Activated naive CD4-positive, alpha-beta T cell treated with anti-CD3 and anti-CD28 coated beads, Interleukin-2, amount 10 ng/mL, durations not matched to agents 7 days and 5 days (primary cell): Measurements from ENCODE around the gene RAB35.

ENCODE experiments used
- CTCF ChIA-PET: fragments of 350-600 bp; sonication (Branson Sonifier 250); formaldehyde crosslinking; loops from one replicate; lab custom pipeline; 2021; ENCODE audit warnings: antibody characterized with exemption; lab: Charles Lee
- DNase-seq: peaks from one replicate; pipeline ENCODE4 v3.0.0-alpha.2; 2020
- H3K27ac Mint-ChIP-seq: one replicate; pipeline ENCODE4 v1.8.0; 2021; ENCODE audit warnings: mild to moderate bottlenecking, moderate library complexity, mixed read lengths
- H3K27me3 Mint-ChIP-seq: one replicate; pipeline ENCODE4 v1.8.0; 2021; ENCODE audit warnings: mild to moderate bottlenecking, mixed read lengths
- H3K36me3 Mint-ChIP-seq: one replicate; pipeline ENCODE4 v1.8.0; 2021; ENCODE audit warnings: mixed read lengths
- H3K4me1 Mint-ChIP-seq: one replicate; pipeline ENCODE4 v1.8.0; 2021; ENCODE audit warnings: mixed read lengths
- H3K4me3 Mint-ChIP-seq: one replicate; pipeline ENCODE4 v1.8.0; 2021; ENCODE audit warnings: mild to moderate bottlenecking, moderate library complexity, mixed read lengths
- H3K9me3 Mint-ChIP-seq: one replicate; pipeline ENCODE4 v1.8.0; 2021; ENCODE audit warnings: mixed read lengths

RAB35 gene

DNA sequence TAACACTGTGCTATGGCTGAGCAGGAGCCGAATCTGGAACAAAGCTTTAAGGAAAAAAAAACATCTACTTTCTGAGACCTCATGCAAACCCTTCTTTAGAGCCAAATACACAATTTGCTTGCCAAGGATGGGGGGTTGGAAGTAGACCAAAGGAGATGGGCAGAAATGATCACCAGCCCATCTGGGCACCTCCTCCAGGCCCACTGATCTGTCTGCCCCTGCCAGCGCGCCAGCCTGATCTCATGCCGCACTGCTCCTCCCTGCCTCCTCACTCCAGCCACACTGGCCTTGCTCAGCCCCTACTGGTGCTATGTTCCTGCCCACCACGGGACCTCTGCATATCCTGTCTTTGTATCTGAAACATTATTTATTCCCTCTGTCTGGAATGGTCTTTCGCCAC is 24.8 kb upstream of the RAB35 start:
- Mint-ChIP-seq H3K9me3 (no peaks in the 10 kb centered on the region), H3K27ac (no peak overlapping the region), H3K4me3 (no peak overlapping the region), H3K36me3 (peaks cover 51% of the 10 kb centered on the region), H3K4me1 (no peaks in the 10 kb centered on the region), H3K27me3 (no peaks in the 10 kb centered on the region)
- CTCF ChIA-PET, result no interaction called here
- no peak for DNase-seq

DNA sequence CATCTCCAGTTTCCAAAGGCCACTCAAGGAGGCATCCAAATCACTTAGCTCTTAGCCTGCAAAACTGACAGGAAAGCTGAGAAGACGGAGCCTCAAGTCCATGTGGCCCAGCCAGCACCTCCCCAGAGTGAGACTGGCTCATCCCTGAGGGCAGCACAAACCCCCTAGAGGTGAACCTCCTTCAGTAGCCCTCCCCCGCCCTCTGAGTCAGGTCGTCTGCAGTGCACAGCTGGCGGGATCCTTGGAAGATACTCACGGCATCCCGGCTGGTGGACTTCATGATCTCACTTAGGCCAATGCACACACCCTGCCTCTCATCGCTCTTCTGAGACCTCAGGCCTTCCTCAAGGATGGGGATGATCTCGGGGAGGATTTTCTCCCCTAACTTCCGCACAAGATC is 24.1 kb upstream of the RAB35 start:
- no peak for DNase-seq
- Mint-ChIP-seq H3K36me3 (peaks cover 51% of the 10 kb centered on the region), H3K4me3 (no peak overlapping the region), H3K27me3 (no peaks in the 10 kb centered on the region), H3K27ac (no peak overlapping the region), H3K9me3 (no peaks in the 10 kb centered on the region), H3K4me1 (no peaks in the 10 kb centered on the region)
- CTCF ChIA-PET, result no interaction called here

DNA sequence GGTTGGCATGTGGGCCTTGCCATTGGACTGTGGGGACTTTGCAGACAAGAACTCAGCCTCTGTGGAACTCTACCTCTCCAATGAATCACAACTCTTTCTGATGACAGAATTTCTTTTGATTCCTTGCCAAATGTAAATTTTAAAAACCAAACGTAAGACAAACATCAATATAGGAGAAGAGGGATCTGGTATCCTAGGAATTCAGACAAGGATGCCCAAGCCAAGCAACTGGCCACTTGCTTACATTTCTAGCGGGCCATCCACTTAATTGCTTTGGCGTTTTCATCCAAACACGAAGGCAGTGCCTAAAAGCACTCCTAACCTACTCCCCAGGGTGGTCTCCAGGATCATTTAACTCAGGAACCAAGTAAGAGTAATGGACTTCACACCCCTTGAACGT is 23.4 kb upstream of the RAB35 start:
- no peak for DNase-seq
- H3K9me3 Mint-ChIP-seq, result no peaks in the 10 kb centered on the region

DNA sequence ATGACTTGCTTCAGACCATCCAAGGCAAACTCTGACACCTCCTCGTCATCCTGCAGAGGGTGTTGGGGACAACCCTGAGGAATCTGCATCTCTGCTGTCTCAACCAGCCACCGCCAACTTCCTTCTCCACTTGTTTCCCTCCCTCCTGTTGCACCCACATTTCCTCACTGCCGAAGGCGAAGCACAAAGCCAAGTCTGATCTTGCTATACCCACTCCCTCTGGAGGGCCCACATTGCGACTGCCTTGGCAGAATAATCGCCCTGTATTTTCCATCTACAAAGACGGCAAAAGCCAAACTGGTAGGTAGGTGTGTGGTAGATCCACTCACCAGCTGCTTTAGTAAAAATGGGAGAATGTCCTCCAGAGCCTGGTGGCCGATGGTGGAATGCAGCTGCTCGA is 21.8 kb upstream of the RAB35 start:
- CTCF ChIA-PET, result no interaction called here
- H3K27ac Mint-ChIP-seq, result no peak overlapping the region
- DNase-seq, result no peak
- H3K9me3 Mint-ChIP-seq, result no peaks in the 10 kb centered on the region
- H3K4me1 Mint-ChIP-seq, result no peaks in the 10 kb centered on the region
- no peaks in the 10 kb centered on the region for H3K27me3 Mint-ChIP-seq
- peaks cover 54% of the 10 kb centered on the region for H3K36me3 Mint-ChIP-seq
- H3K4me3 Mint-ChIP-seq, result no peak overlapping the region

More for the DNA sequence above, 23.4 kb upstream of the RAB35 start:
- H3K4me3 Mint-ChIP-seq, result no peak overlapping the region
- CTCF ChIA-PET, result no interaction called here
- H3K27ac Mint-ChIP-seq, result no peak overlapping the region
- no peaks in the 10 kb centered on the region for H3K4me1 Mint-ChIP-seq
- H3K27me3 Mint-ChIP-seq, result no peaks in the 10 kb centered on the region
- H3K36me3 Mint-ChIP-seq, result peaks cover 49% of the 10 kb centered on the region

DNA sequence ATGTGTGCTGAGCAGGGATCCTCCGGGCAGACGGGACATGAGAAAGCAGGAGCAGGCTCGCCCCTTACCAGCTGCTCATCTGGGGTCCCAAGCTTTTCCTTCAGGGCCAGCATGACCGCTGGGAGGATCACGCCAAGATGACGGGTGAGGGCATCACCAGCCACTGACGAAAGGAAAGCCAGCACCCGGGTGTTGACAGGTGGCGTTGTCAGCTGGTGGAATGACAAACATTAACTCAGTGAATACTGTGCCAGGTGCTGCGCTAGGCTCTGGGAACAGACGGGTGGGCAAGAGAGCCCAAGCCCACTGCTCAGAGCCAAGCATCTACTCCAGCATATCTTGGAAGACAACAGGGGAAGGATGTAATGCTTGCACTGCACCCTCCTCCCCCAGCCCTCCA is 21.3 kb upstream of the RAB35 start:
- no peak overlapping the region for H3K27ac Mint-ChIP-seq
- CTCF ChIA-PET, result no interaction called here
- no peaks in the 10 kb centered on the region for H3K27me3 Mint-ChIP-seq
- no peak overlapping the region for H3K4me3 Mint-ChIP-seq
- H3K36me3 Mint-ChIP-seq, result peaks cover 58% of the 10 kb centered on the region
- H3K4me1 Mint-ChIP-seq, result no peaks in the 10 kb centered on the region
- H3K9me3 Mint-ChIP-seq, result no peaks in the 10 kb centered on the region
- no peak for DNase-seq

DNA sequence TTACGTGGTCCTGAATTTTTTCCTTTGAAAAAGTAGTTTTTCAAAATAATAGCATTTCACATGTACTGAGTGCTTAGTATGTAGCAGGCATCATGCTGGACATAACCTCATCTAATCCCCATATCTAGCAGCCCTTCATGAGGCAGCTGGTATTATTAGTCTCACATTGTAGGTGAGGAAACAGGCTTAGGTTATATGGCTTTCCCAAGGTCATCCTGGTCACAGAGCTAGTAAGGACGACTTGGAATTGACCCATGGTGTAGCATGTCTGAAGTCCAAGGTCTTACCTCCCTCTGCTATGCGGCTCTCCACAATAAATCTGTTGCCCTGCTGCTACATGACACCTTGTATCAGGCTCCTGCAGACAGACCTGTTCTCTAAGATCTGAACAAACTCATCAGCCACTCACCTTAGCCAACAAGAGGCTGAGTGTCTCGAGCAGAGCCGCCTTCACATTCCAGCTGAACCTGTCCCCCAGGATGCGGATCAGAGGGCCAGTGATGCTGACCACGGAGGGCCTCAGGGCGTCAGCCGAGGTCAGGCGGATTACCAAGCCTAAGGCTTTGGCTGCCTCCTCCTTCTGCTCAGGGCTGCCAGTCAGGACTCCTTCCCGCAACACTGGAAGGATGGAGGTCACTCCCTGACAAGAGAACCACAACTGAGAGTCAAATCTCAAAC is 19.7 kb upstream of the RAB35 start:
- Mint-ChIP-seq H3K27ac (no peak overlapping the region), H3K27me3 (no peaks in the 10 kb centered on the region), H3K36me3 (peaks cover 59% of the 10 kb centered on the region), H3K9me3 (no peaks in the 10 kb centered on the region), H3K4me1 (no peaks in the 10 kb centered on the region), H3K4me3 (no peak overlapping the region)
- no peak for DNase-seq
- CTCF ChIA-PET, result interaction anchor here (1.0 to 1.1 kb wide), 2 partner anchors 10 to 205 kb away, joined by 3 to 5 read pairs; no protein-coding TSS in a partner anchor

DNA sequence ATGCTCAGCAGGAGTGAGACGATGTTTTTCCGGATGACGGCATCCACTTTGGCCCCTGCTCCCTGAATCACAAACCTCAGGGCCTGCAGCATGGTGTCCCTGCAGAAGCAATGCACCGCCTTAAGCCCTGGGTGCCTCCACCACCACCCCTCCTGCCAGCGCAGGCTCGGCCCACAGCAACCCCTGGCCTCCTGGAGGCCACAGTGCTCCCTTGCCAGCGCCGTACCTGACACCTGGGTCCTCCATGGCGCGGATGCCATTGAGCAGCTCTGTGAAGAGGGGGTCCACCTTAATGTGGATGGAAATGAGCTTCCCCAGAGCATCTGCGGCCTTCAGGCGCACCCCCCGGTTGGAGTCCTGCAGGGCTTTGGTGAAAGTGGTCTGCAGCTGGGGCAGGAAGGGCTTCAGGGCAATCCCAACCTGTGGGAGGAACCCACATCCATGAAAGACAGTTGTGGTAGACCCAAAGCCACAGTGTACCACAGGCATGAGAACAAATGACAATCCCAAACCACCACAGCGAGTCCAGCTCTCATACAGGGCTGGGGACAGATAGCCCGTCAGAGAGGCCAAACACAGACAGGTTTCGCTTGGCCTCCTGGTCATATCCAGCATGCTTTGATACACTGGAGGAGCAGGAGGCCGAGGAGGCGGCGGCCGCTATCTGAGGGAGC is 17.9 kb upstream of the RAB35 start:
- H3K4me3 Mint-ChIP-seq, result no peak overlapping the region
- no peaks in the 10 kb centered on the region for H3K4me1 Mint-ChIP-seq
- CTCF ChIA-PET, result no interaction called here
- peaks cover 50% of the 10 kb centered on the region for H3K36me3 Mint-ChIP-seq
- H3K27me3 Mint-ChIP-seq, result no peaks in the 10 kb centered on the region
- no peaks in the 10 kb centered on the region for H3K9me3 Mint-ChIP-seq
- H3K27ac Mint-ChIP-seq, result no peak overlapping the region
- DNase-seq, result no peak

DNA sequence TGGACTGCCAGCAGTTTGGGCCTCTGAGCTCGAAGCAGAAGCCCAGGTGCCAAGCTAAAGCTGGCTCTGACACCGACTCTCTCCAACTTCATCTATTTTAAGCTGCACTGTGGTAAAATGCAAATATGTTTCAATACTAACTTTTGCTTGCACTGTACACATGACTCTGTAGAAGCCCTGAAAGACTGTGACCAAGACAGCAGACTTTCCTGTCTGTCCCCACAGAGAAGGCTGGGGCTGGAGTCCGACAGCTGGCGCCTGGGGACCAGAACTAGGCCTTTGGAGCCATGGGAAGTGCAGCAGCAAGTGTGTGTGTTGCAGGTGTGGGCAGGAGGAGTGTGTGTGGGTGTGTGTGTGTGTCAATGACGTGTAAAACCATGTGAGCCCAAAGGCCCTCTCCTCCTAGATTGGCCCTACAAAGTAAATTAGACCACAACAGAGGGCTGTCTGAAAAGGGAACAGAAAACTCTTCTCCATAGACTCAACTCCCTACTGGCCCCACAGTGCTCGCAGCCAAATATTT is 16.4 kb upstream of the RAB35 start:
- DNase-seq, result no peak
- Mint-ChIP-seq H3K36me3 (peaks cover 53% of the 10 kb centered on the region), H3K27ac (no peak overlapping the region), H3K27me3 (no peaks in the 10 kb centered on the region), H3K4me1 (no peaks in the 10 kb centered on the region), H3K4me3 (no peak overlapping the region), H3K9me3 (no peaks in the 10 kb centered on the region)
- CTCF ChIA-PET, result interaction anchor here (0.6 kb wide), 1 partner anchor 39 kb away, joined by 3 read pairs; no protein-coding TSS in a partner anchor

DNA sequence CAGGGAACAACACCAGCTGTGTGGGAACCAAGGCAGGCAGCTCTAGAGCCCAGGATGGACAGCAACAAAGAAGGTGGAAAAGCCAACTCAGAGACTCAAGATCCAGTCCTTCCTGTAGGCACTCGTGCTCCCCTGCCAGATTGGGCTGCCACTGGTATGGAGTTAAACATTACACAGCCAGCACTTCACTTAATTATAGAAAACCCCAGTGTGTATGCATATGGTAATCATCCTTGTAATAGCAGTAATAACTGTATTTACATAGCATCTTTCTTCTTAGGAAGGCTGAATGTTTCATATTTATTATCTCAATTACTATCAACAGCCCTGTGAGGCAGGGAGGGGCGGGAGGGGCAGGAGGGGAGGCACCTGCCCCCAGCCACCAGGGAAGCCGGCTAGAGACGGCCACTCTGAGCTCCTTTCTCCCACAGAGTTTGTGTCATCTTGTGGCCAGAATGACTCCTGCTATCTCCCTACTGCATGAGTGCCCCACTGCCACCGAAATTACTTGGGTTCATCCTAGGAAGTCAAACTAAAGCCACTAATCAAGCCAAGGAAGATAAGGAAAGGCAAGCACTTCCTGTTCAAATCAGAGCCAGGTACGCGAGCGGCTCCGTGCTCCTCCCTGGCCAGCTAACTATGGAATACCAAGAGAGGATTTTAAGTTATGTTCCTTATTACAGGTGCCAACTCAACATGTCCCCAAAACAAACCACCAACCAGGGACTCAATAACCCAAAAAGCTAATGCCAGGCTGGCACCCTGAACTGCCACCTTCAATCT is 15.7 kb upstream of the RAB35 start:
- Mint-ChIP-seq H3K9me3 (no peaks in the 10 kb centered on the region), H3K36me3 (peaks cover 57% of the 10 kb centered on the region), H3K4me3 (no peak overlapping the region), H3K27ac (no peak overlapping the region), H3K27me3 (no peaks in the 10 kb centered on the region), H3K4me1 (peaks cover 4% of the 10 kb centered on the region)
- CTCF ChIA-PET, result interaction anchor here (0.6 to 1.6 kb wide), 2 partner anchors 9 to 39 kb away, joined by 3 to 5 read pairs; no protein-coding TSS in a partner anchor
- DNase-seq, result no peak

DNA sequence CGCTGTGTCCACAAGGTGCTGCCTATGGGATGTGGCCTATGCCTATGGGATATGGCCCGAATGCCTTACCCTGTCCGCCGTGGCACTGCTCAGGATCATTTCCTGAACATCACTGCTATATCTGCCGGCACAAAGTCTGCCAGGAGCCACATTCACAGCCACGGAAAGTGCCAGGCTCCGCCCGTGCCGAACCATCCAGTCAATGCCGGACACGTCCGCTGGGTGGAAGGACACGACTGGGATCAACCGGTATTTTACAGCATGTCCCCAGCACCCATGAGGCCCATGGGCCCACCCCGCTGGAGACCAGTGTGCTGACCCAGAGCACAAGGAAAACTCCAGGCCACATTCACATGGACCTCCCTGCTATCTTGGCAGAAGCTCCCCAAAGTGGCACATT is 14.6 kb upstream of the RAB35 start:
- DNase-seq, result no peak
- no peak overlapping the region for H3K4me3 Mint-ChIP-seq
- H3K36me3 Mint-ChIP-seq, result peaks cover 64% of the 10 kb centered on the region
- CTCF ChIA-PET, result interaction anchor here (1.6 kb wide), 1 partner anchor 8 kb away, joined by 5 read pairs; no protein-coding TSS in a partner anchor
- H3K27me3 Mint-ChIP-seq, result no peaks in the 10 kb centered on the region
- no peak overlapping the region for H3K27ac Mint-ChIP-seq
- H3K4me1 Mint-ChIP-seq, result peaks cover 13% of the 10 kb centered on the region
- H3K9me3 Mint-ChIP-seq, result no peaks in the 10 kb centered on the region

DNA sequence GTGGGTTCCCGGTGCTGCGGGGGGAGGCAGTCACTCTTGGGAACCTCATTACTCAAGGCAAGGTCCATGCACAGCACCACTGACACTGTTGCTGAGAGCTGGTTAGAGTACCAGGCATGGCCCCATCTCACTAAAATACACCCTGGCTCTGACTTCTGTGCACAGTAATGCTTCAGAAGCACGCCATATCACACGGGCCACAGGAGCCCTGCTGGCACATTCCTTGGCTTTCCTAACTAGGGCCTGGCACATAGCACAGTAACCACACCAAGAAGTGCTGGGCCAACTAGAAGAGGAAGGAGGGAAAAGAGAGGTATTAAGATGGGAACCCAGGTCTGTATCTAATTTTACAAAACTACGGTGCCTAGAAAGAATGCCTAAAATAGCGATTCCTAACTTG is 13.5 kb upstream of the RAB35 start:
- Mint-ChIP-seq H3K4me3 (no peak overlapping the region), H3K27ac (no peak overlapping the region)
- CTCF ChIA-PET, result no interaction called here

DNA sequence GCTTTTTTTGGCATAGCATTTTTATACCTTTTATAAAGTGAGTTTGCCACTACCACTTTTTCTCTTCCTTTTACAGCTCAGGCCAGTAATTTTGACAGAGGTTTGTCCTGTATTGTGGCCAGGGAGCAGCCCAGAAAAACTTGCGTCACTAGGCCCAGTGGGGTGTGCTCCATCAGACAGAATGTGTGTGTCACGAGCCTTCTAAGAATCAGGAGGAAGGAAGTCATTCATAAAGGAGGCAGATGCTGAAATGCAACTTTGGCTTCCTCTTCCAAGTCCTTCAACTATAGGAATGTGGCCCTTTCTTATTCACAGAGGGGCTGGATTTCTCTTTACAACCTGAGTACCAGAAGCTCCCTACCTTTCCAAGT is 10.1 kb upstream of the RAB35 start:
- Mint-ChIP-seq H3K27ac (peak overlapping the region; percentile 78), H3K4me3 (no peak overlapping the region), H3K36me3 (peaks cover 43% of the 10 kb centered on the region), H3K27me3 (no peaks in the 10 kb centered on the region), H3K4me1 (peaks cover 36% of the 10 kb centered on the region), H3K9me3 (no peaks in the 10 kb centered on the region)
- CTCF ChIA-PET, result interaction anchor here (1.2 to 1.6 kb wide), 2 partner anchors 9 to 21 kb away, joined by 4 to 5 read pairs; no protein-coding TSS in a partner anchor
- DNase-seq, result no peak

More for the DNA sequence above, 13.5 kb upstream of the RAB35 start:
- H3K4me1 Mint-ChIP-seq, result peaks cover 14% of the 10 kb centered on the region
- H3K27me3 Mint-ChIP-seq, result no peaks in the 10 kb centered on the region
- peaks cover 67% of the 10 kb centered on the region for H3K36me3 Mint-ChIP-seq
- no peaks in the 10 kb centered on the region for H3K9me3 Mint-ChIP-seq
- DNase-seq, result no peak

DNA sequence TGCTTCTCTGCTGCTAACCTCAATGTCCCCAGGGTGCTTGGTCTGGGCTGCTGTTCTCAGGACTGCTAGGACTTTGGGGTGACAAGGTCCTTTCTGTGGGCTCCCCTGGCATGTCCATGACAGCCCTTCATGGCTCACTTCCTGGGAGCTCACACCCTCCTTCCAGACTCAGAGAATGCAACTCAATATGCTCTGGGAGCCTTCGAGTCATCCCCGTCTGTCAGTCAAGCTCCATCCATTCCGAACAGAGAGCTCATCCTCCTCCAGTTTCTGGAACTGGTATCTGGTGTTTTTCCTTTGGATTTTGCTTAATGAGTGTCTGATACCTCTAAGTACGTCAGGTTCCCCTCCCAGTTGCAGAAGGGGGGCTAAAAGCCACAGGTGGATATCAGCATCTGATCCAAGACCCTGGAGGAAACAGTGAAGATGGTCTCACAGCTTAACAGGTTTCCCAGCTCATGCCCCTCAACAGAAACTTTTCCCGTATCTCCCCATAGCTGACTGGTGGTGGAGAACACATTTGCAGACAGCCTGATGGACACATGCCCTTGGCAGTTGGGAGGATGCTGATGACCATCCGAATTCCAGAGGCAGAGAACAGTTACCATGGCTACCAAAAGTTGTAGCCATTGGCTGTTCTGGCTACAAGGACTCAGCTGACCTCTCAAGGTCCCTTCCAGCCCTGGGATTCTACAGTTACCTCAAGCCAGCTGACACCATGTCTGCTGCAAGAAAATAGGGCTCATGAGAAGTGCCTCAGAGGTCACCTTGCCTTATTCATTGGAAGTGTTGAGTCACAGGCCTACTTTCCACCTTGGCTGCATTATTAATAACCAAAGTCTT is 9.5 kb upstream of the RAB35 start:
- H3K4me3 Mint-ChIP-seq, result no peak overlapping the region
- no peak for DNase-seq
- no peaks in the 10 kb centered on the region for H3K9me3 Mint-ChIP-seq
- peaks cover 39% of the 10 kb centered on the region for H3K36me3 Mint-ChIP-seq
- H3K4me1 Mint-ChIP-seq, result peaks cover 42% of the 10 kb centered on the region
- CTCF ChIA-PET, result interaction anchor here (1.6 kb wide), 1 partner anchor 10 kb away, joined by 5 read pairs; no protein-coding TSS in a partner anchor
- H3K27ac Mint-ChIP-seq, result peak overlapping the region; percentile 78
- no peaks in the 10 kb centered on the region for H3K27me3 Mint-ChIP-seq
